Stimulated activated CD8-positive, alpha-beta memory T cell treated with anti-CD3 and anti-CD28 coated beads, Interleukin-15, amount 100 ng/mL, for 24 hours (primary cell): ENCODE data around the gene GJA10.
"Not testable (repeated sequence)": the region's sequence is repeated elsewhere in the genome, so short reads cannot be mapped to it uniquely, and the experiment has no call there.

Source experiments
- DNase-seq: peaks from one replicate; pipeline ENCODE4 v3.0.0-alpha.2; 2020; ENCODE audit warnings: low read depth

Gene GJA10

DNA sequence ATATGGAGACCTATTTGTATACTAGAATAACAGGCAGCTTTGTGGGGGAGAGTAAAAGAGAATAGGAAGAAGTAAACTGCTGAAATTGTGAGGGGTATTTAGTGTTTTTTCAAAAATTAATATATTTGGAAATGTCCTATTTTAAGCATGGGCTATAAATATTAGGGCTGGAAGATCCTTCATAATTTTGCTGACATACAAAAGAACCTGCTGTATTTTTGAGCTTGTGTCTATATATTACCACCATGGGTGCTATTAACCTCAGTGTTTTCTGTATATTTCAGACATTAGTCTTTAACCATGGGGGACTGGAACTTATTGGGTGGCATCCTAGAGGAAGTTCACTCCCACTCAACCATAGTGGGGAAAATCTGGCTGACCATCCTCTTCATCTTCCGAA lies at the start of gene GJA10:
TSS of gene GJA10 (plus strand) at position 301 of the 400 bp plus-strand sequence. CDS start at position 301, 0 bp downstream.
- no peak for DNase-seq

DNA sequence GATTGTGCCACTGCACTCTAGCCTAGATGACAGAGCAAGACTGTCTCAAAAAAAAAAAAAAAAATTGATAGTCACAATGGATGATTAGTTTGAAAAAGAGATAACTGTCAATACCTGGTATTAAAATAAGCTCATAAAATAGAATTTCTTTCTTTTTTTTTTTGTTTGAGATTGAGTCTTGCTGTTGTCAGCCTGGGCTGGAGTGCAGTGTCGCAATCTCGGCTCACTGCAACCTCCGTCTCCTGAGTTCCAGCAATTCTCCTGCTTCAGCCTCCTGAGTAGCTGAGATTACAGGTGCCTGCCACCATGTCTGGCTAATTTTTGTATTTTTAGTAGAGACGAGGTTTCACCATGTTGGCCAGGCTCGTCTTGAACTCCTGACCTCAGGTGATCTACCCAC lies 46.8 kb upstream of the GJA10 start:
- DNase-seq, result not testable (repeated sequence)

- no peak for DNase-seq
These were observed 41.2 kb upstream of the GJA10 start for GRCh38 chr6:89853068-89853467.

DNA sequence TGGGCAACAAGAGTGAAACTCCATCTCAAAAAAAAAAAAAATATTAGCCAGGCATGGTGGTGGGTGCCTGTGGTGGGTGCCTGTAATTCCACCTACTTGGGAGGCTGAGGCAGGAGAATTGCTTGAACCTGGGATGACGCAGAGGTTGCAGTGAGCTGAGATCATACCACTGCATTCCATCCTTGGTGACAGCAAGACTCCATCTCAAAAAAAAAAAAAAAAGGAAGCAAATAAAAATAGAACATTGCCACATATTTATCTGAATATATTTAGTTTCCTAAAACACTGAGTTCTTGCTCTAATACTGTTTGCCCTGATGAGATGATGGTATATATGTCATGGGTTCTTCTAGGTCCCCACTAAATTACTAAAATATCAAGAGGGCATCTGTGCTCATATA lies 36.2 kb upstream of the GJA10 start:
- DNase-seq, result no peak

DNA sequence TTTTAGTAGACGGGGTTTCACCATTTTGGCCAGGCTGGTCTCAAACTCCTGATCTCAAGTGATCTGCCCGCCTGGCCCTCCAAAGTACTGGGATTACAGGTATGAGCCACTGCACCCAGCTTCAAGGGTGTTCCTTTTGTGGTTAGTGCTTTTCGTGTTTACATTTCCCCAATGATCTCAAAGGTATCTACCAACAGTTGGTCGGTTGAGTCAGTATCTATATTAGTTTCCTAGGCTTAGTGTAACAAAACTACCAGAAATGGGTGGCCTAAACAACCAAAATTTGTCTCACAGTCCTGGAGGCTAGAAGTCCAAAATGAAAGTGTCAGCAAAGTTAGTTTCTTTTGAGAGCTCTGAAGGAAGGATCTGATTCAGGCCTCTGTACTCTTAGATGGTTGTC lies 34.5 kb upstream of the GJA10 start:
- DNase-seq, result no peak

GRCh38 chr6:89862273-89862672 lies 32.0 kb upstream of the GJA10 start:
- DNase-seq, result no peak

DNA sequence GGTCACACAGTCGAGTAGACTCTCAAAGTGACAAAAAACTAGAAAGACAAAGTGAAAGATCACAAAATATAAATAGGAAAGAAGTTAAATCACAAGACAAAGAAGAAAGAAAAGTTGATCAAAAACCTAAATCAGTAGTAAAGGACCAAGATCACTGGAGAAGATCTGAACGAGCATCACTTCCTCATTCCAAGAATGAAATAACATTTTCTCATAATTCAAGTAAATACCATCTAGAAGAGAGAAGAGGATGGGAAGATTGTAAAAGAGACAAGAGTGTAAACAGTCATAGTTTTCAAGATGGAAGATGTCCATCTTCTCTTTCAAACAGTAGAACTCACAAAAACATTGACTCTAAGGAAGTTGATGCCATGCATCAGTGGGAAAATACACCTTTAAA lies 31.6 kb upstream of the GJA10 start:
- DNase-seq, result no peak

DNA sequence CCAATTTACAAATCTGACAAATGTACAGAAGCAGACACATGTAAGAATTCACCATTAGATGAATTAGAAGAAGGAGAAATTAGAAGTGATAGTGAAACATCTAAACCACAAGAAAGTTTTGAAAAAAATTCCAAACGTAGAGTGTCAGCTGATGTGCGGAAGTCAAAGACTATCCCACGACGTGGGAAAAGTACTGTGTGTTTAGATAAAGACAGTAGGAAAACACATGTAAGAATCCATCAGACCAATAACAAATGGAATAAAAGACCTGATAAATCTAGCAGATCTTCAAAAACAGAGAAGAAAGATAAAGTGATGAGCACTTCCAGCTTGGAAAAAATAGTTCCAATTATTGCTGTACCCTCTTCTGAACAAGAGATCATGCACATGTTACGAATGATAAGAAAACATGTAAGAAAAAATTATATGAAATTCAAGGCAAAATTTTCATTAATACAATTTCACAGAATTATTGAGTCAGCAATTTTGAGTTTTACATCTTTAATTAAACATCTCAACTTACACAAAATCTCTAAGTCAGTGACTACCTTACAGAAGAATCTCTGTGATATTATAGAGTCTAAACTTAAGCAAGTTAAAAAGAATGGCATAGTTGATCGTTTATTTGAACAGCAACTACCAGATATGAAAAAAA lies 28.1 kb upstream of the GJA10 start:
- DNase-seq, result no peak

DNA sequence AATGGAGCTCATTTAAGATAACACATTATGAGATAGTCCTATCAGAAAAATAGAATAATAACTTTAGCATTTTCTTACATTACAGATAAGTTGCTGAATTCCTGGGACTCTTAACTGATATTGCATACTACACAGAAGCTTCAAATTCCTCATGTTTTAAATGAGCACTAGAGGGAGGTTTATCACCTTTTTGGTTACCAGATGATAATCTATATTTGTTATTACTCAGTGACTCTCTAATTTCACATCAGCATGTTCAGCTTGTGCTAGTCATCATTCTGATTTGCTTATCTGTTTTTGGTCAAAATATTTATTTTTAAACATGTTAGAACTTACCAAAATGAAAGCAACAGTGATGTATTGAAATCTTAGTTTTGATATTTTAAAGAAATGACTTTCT lies 20.5 kb upstream of the GJA10 start:
- no peak for DNase-seq

DNA sequence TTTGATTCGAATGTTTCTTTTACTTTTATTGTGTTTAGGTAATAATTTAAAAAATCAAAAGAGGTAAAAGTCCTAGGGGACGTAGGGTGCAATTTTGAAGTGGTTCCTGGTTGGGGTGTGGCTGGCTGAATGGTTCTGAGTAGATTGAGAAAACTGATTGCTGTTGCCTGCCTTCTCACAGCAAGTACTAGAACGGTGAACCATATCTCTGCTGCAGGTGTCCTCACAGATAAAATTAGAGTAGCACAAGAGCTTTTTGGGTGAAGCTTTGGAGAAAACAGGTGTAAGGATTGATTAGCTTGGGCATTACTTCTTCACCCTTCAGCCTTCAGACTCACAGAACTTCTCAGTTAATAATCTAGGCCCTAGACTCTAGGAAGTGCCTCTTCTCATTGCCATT lies 19.8 kb upstream of the GJA10 start:
- DNase-seq, result no peak

DNA sequence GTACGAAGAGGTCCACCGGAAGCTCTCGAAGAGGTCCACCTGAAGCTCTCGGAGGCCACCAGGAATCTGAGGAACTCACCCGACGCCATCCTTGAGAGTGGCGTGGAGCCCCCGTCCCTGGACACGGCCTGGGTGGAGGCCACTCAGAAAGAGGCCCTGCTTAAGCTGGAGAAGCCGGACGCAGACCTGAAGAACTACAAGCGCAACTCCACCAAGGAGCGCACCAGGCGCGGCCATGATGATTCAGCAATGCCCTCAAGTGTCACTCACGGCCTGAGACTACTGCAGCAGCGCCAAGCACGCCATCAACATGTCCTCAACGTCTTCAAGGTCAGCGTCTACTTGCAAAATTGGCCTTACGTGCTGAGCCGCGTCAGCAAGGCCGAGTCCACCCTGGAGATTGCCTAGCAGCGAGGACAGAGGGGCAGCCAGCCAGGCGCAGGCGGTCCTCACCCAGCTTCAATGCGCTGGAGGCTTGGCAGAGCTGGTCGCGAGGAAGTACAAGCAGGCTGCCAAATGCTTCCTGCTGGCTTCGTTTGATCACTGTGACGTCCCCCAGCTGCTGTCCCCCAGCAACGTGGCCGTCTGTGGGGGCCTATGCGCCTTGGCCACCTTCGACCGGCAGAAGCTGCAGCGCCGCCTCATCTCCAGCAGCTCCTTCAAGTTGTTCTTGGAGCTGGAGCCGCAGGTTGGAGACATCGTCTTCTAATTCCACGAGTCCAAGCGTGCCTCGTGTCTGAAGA lies 7.7 kb upstream of the GJA10 start:
- no peak for DNase-seq

GRCh38 chr6:89887452-89888137 lies 6.7 kb upstream of the GJA10 start:
- no peak for DNase-seq

DNA sequence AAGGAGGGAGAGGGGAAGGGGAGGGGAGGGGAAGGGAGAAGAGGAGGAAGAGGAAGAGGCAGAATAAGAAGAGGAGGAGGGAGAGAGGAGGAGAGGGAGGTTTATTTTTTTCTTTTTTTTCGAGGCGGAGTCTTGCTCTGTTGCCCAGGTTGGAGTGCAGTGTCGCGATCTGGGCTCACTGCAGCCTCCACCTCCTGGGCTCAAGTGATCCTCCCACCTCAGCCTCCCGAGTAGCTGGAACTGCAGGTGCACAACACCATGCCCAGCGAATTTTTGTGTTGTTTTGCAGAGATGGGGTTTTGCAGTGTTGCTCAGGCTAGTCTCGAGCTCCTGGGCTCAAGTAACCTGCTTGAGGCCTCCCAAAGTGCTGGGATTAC lies 6.1 kb upstream of the GJA10 start:
- DNase-seq, result no peak

GRCh38 chr6:89888871-89889270 lies 5.4 kb upstream of the GJA10 start:
- no peak for DNase-seq

DNA sequence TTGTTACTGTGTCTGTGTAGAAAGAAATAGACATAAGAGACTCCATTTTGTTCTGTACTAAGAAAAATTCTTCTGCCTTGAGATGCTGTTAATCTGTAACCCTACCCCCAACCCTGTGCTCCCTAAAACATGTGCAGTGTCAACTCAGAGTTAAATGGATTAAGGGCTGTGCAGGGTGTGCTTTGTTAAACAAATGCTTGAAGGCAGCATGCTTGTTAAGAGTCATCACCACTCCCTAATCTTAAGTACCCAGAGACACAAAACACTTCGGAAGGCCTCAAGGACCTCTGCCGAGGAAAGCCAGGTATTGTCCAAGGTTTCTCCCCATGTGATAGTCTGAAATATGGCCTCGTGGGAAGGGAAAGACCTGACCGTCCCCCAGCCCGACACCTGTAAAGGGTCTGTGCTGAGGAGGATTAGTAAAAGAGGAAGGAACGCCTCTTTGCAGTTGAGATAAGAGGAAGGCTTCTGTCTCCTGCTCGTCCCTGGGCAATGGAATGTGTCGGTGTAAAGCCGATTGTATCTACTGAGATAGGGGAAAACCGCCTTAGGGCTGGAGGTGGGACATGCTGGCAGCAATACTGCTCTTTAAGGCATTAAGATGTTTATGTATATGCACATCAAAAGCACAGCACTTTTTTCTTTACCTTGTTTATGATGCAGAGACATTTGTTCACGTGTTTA lies 3.3 kb upstream of the GJA10 start:
- not testable (repeated sequence) for DNase-seq

GRCh38 chr6:89892577-89892976 lies 1.7 kb upstream of the GJA10 start:
- not testable (repeated sequence) for DNase-seq

DNA sequence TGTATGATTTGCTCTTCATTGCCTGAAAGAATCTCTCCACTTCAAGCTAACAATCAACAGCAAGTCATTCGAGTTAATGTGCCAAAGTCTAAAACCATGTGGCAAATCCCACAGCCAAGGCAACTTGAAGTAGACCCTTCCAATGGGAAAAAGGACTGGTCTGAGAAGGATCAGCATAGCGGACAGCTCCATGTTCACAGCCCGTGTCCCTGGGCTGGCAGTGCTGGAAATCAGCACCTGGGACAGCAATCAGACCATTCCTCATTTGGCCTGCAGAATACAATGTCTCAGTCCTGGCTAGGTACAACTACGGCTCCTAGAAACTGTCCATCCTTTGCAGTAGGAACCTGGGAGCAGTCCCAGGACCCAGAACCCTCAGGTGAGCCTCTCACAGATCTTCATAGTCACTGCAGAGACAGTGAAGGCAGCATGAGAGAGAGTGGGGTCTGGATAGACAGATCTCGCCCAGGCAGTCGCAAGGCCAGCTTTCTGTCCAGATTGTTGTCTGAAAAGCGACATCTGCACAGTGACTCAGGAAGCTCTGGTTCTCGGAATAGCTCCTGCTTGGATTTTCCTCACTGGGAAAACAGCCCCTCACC lies 1.1 kb downstream of the GJA10 start:
- no peak for DNase-seq

GRCh38 chr6:89910001-89910901 lies 16.0 kb downstream of the GJA10 start:
- not testable (repeated sequence) for DNase-seq

- no peak for DNase-seq
These were observed 16.6 kb downstream of the GJA10 start for GRCh38 chr6:89910902-89911240.

DNA sequence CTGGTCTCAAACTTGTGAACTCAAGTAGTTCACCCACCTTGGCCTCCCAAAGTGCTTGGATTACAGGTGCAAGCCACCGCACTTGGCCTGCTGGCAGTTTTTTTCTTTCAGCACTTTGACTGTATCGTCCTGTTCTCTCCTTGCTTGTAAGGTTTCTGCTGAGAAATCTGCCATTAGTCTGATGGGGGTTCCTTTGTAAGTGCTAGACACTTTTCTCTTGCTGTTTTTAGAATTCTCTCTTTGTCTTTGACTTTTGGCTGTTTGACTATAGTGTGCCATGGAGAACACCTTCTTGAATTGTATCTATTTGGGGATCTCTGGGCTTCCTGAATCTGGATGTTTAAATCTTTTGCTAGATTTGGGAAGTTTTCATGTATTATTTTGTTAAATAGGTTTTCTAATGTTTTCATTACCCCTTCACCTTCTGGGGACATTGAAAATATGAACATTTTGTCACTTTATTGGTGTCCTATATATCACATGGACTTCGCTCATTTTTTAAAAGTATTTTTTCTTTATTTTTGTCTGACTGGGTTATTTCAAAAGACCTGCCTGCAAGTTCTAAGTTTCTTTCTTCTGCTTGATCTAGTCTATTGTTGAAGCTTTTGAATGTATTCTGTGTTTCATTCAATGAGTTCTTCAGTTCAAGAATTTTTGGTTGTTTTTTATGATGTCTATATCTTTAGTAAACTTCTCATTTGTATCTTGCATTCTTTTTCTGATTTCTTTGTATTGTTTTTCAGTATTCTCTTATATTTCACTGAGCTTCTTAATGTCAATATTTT lies 22.1 kb downstream of the GJA10 start:
- no peak for DNase-seq

DNA sequence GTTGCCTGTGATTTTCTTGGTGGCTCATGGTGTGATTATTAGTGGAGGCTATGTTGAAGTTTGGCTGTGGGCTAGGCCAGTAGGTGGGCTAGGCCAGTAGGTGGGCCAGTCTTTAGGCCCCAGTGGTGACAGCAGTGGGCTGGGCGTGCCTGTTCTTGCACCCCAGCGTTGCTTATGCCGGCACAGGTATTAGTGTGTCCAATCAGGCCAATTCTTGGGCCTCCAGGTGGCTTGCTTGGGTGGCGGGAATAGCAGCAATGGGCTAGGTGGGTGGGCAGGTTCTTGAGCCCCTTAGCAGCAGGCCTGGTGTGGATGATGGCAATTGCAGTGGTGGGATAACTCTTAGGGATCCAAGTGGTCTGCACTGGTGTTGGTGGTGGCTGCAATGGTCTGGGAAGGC lies 22.9 kb downstream of the GJA10 start:
- no peak for DNase-seq
